Ovary (tissue), 9 donors: Measurements from ENCODE around the gene DSCAML1. TPM values are rescaled to one million over a fixed set of nuclear protein-coding genes. Genes with fewer than 3 reads are reported as not detected.
A peak's percentile ranks its signal among the peaks of the same experiment; 100 is the strongest.

ENCODE experiments used
- DNase-seq, 5 donors: peaks; one replicate each; pipeline ENCODE4 v3.0.0-alpha.2; 2019 to 2020
- H3K27ac ChIP-seq, 2 donors: fragments of 200-600 bp; one replicate each; pipeline versions ENCODE4 v1.5.1 to v1.8.0; 2019 to 2022
- H3K27me3 ChIP-seq: fragments of 200-600 bp; one replicate; pipeline ENCODE4 v1.8.0; 2022
- H3K36me3 ChIP-seq: fragments of 200-600 bp; sonication (generic); one replicate; pipeline ENCODE4 v1.5.1; 2019
- H3K4me1 ChIP-seq: one replicate; pipeline ENCODE4 v1.8.1; 2013; ENCODE audit warnings: mild to moderate bottlenecking, moderate library complexity; ENCODE audit not compliant: insufficient read depth
- H3K4me3 ChIP-seq: fragments of 200-600 bp; sonication (generic); one replicate; pipeline ENCODE4 v1.5.1; 2017
- H3K9me3 ChIP-seq, 2 donors: fragments of 200-600 bp in 1 of 2; sonication (generic) in 1 of 2; one replicate each; pipeline versions ENCODE4 v1.5.1 to v1.8.1; 2013 to 2019; ENCODE audit warnings: mild to moderate bottlenecking in 1 of 2, moderate library complexity in 1 of 2
- EP300 ChIP-seq: sonication (generic); formaldehyde crosslinking; IDR thresholded peaks from one replicate; pipeline ENCODE4 v1.6.1; 2017; ENCODE audit warnings: antibody characterized with exemption
- POLR2A ChIP-seq: fragments of 450-650 bp; IDR thresholded peaks from one replicate; pipeline ENCODE4 v1.6.1; 2017; ENCODE audit warnings: antibody characterized with exemption, mild to moderate bottlenecking, moderate library complexity
- WGBS, 3 donors: extraction: QIAGEN DNeasy Blood & Tissue Kit in 1 of 3; methylation state at CpG; one replicate each; pipeline versions ENCODE4 v1.1.5 to v1.1.7; 2013 to 2017; 5-methylcytosine and 5-hydroxymethylcytosine counted together
- intact Hi-C, 4 donors: fragments of 100-400 bp; cut with DNase I; formaldehyde crosslinking; loops; one replicate each; pipeline versions ENCODE4 v1.11.0 to v1.15.1; 2022 to 2023
- polyA plus RNA-seq, 2 donors: library from polyadenylated mRNA; stranded (reverse); fragments of 200-250 nt in 1 of 2; fragments of 350-450 nt in 1 of 2; fragmentation: Illumina TruSeq in 1 of 2; extraction: RNeasy Lipid Tissue Mini Kit (QIAGEN cat#74804) in 1 of 2; gene quantifications; one replicate each; pipeline ENCODE4 v1.2.3, GENCODE V29; 2013 to 2014
- total RNA-seq, 7 donors: library from RNA; depleted of rRNA in 2 of 7; stranded (reverse); fragments of >200 nt in 2 of 7; fragmentation: NEBNext Ultra II Directional in 3 of 7; extraction: Animal tissue kit (Norgen Biotek cat#: 25700) in 3 of 7; gene quantifications; one replicate each; pipeline versions ENCODE4 v1.1.0 to v1.2.4, GENCODE V29; 2016 to 2023
- TF ChIP-seq, protein P1 (sequence below), 3 donors: fragments of 450-650 bp in 2 of 3; fragments of 200-600 bp in 1 of 3; IDR thresholded peaks; one replicate each; pipeline versions ENCODE4 v1.5.1 to v1.8.0; 2016 to 2022; ENCODE audit warnings: antibody characterized with exemption in 3 of 3, mild to moderate bottlenecking in 1 of 3
- donor health status: DM: no; HTN: no; CAD: no; lungs with moderate emphysema.
- donor health status: DM: no; HTN: no; CAD: no.
- donor health status: Bipolar disorder and iron deficiency.
- donor health status: DM: yes; HTN: yes; CAD: no.
- donor health status: DM: no; HTN: no; CAD: no.
- donor health status: DM: yes; HTN: yes; CAD: no.

Gene DSCAML1
- total and polyA plus RNA-seq, 9 donors = 0.77 to 16.5 (median 10.6) TPM

DNA sequence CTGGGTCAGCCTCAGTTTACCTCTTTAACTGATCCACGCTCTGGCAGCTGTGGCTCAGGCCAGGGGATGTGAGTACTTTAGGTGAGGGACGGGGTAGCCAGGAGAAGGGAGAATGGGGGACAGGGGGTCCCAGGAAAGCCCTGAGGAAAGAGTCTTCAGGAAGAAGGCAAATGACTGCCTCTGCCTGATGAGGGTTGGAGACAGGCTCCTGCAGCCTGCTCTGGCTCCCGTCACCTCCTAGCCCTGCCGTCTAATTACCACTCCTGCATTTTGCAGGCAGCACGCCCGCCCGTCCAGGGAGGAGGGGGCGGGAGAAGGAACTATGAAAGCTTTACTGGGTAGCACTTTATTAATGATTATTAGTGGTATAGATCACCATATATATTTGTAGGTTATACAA lies 352.8 kb downstream of the DSCAML1 start:
- Histone ChIP-seq H3K36me3 (no peaks in the 10 kb centered on the region), H3K27ac (no peak overlapping the region), H3K27me3 (no peaks in the 10 kb centered on the region), H3K4me3 (no peak overlapping the region), H3K9me3 (no peaks in the 10 kb centered on the region), H3K4me1 (no peaks in the 10 kb centered on the region)
- intact Hi-C loops = loop anchor here in 1 of 4 donors (5.0 kb wide), 1 partner anchor 373 kb away; no protein-coding TSS in a partner anchor
- DNase-seq = no peak
- TF ChIP-seq EP300 (no peak), POLR2A (no peak)
- TF ChIP-seq, protein P1, sequence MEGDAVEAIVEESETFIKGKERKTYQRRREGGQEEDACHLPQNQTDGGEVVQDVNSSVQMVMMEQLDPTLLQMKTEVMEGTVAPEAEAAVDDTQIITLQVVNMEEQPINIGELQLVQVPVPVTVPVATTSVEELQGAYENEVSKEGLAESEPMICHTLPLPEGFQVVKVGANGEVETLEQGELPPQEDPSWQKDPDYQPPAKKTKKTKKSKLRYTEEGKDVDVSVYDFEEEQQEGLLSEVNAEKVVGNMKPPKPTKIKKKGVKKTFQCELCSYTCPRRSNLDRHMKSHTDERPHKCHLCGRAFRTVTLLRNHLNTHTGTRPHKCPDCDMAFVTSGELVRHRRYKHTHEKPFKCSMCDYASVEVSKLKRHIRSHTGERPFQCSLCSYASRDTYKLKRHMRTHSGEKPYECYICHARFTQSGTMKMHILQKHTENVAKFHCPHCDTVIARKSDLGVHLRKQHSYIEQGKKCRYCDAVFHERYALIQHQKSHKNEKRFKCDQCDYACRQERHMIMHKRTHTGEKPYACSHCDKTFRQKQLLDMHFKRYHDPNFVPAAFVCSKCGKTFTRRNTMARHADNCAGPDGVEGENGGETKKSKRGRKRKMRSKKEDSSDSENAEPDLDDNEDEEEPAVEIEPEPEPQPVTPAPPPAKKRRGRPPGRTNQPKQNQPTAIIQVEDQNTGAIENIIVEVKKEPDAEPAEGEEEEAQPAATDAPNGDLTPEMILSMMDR (IDR thresholded peaks at IDR 0.05) = no peak
- WGBS, 3 donors = 43 to 68% (median 63%) methylated on average over 8 of the region's 8 CpGs

DNA sequence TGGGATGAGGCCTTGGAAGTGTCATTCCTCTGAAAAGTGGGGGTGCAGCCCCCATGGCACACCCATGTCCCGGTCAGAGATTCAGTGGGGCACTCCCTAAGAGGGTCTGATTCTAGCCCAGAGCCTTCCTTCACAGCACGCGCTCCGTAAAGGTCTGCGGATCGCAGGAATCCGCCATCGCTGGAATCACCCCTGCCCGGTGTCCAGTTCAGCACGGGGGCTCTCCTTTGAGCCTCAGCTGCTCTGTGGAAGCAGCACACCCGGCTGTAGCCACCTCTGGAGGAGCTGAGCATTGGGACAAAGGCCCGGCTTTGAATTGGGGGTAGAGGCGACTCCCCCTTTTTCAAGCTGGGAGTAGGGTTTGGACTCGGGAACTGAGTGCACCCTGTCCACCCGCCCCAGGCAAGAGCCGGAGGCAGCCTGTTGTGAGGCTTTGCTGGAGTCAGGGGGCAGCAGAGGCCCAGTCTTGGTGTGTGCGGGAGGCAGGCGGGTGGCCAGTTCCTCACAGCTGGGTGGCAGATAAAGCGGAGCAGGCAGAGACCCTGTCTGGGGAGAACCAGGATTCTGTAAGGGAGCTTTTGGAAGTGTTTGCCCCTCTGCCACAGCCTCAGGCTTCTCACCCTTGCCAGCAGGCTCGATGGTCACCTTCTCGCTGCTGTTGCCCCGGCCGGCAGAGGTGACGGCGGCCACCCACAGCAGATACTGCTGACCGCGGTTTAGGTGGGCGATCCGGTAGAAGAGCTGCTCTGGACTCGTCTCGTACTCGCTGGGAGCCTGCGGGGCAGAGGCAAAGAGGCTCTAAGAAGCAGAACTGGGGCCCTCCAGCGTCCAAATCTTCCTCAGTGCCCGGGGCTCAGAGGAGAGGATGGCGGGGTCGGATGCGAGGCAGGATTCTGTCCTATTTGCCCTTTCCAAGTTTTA lies 353.5 kb downstream of the DSCAML1 start:
- TF ChIP-seq, protein P1 (IDR thresholded peaks at IDR 0.05) = peak; percentile 13 to 48 (median 17)
- no peak for TF ChIP-seq POLR2A
- 24 to 37% (median 26%) methylated on average over 38 of the region's 38 CpGs for WGBS, 3 donors
- H3K27ac ChIP-seq = no peak overlapping the region
- DNase-seq = peak; percentile 52 to 80 (median 64)
- intact Hi-C loops = loop anchor here in 1 of 4 donors (5.0 kb wide), 1 partner anchor 374 kb away; no protein-coding TSS in a partner anchor
- no peaks in the 10 kb centered on the region for H3K4me1 ChIP-seq
- H3K36me3 ChIP-seq = no peaks in the 10 kb centered on the region
- H3K4me3 ChIP-seq = no peak overlapping the region
- H3K27me3 ChIP-seq = no peaks in the 10 kb centered on the region
- no peaks in the 10 kb centered on the region for H3K9me3 ChIP-seq

- intact Hi-C loops = loop anchor here in 1 of 4 donors (5.0 kb wide), 1 partner anchor 374 kb away; no protein-coding TSS in a partner anchor
- no peak for DNase-seq
- Histone ChIP-seq H3K27ac (no peak overlapping the region), H3K4me3 (no peak overlapping the region), H3K27me3 (no peaks in the 10 kb centered on the region), H3K9me3 (no peaks in the 10 kb centered on the region), H3K4me1 (no peaks in the 10 kb centered on the region), H3K36me3 (no peaks in the 10 kb centered on the region)
- TF ChIP-seq POLR2A = no peak
- TF ChIP-seq EP300 = no peak
- TF ChIP-seq, protein P1 (IDR thresholded peaks at IDR 0.05) = no peak
- WGBS, 3 donors = 69 to 73% (median 70%) methylated on average over 11 to 12 of the region's 12 CpGs
Observed at GRCh38 chr11:117442869-117443239, 354.2 kb downstream of the DSCAML1 start.

DNA sequence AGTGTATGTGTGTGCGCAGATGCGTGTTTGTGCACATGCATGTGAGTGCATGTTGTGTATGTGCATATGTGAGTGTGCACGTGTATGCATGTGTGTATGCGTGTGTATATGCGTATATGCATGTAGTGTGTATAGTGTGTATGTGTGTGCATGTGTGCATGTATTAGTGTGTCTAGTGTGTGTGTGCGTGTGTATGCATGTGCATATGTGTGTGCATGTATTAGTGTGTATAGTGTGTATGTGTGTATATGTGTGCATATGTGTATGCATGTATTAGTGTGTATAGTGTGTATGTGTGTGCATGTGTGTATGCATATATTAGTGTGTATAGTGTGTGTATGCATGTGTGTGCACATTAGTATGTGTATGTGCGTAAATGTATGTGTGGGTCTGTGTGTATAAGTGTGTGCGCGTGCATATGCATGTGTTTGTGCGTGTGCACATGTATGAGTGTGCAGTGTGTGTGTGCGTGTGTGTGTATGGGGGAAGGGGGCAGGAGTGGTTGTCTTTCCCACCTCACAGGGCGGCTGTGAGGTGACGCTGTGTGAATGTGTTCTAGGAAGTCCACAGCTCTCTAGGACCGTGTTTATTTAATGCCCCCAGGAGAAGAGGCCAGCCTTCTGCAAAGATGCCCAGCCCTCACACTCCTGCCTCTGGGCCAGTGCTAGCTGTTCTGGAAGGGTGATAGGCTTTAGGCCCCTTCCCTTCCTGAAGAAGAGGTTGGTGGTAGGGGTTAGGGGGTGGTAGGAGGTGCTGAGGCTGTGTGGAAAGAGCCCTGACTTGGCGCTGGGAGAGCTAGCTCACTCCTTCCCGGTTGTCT lies 354.8 kb downstream of the DSCAML1 start:
- H3K27ac ChIP-seq = no peak overlapping the region
- H3K4me3 ChIP-seq = no peak overlapping the region
- H3K27me3 ChIP-seq = no peaks in the 10 kb centered on the region
- 93 to 96% (median 95%) methylated on average over 16 of the region's 16 CpGs for WGBS, 3 donors
- no peaks in the 10 kb centered on the region for H3K4me1 ChIP-seq
- no peaks in the 10 kb centered on the region for H3K36me3 ChIP-seq
- TF ChIP-seq POLR2A (no peak), EP300 (no peak)
- TF ChIP-seq, protein P1 (IDR thresholded peaks at IDR 0.05) = no peak
- intact Hi-C loops = loop anchor here in 1 of 4 donors (5.0 kb wide), 1 partner anchor 375 kb away; no protein-coding TSS in a partner anchor
- no peak for DNase-seq
- no peaks in the 10 kb centered on the region for H3K9me3 ChIP-seq
